ENCODE measurements around the gene KCNIP2. TPM values are rescaled to one million over a fixed set of nuclear protein-coding genes. Genes with fewer than 3 reads are reported as not detected.

Gene KCNIP2
- not detected in 2 replicates for total RNA-seq

GRCh38 chr10:101843032-101844021 is at the start of gene KCNIP2:
Gene KCNIP2 (minus strand): TSS chr10:101843800. CDS start chr10:101843568, 232 bp downstream.

GRCh38 chr10:101818119-101818871 is 25.3 kb downstream of the KCNIP2 start, which contains the start of gene OGA:
Gene OGA (minus strand): TSS chr10:101818444. CDS start chr10:101818022, 422 bp downstream.

GRCh38 chr10:101782811-101783735 is 60.5 kb downstream of the KCNIP2 start, which contains the start of gene NPM3:
Gene NPM3 (minus strand): TSS chr10:101783446. CDS start chr10:101783390, 56 bp downstream.

Other genes with a start within 250 kb of the KCNIP2 start
- gene FBXW4, start 148.6 kb downstream of the KCNIP2 start, total RNA-seq = 29.2 and 39.0 TPM in 2 replicates
- not detected in 2 replicates for gene FGF8, start 67.7 kb downstream of the KCNIP2 start, total RNA-seq
- 161 and 326 TPM in 2 replicates for gene NPM3, start 60.4 kb downstream of the KCNIP2 start, total RNA-seq
- 94.9 and 132 TPM in 2 replicates for gene OGA, start 25.4 kb downstream of the KCNIP2 start, total RNA-seq
- gene ARMH3, start 212.4 kb upstream of the KCNIP2 start, total RNA-seq = 4.0 and 6.0 TPM in 2 replicates
- 51.8 and 62.2 TPM in 2 replicates for gene HPS6, start 221.5 kb upstream of the KCNIP2 start, total RNA-seq

All from tracheal epithelial cell (primary cell).